Mesothelial cell of epicardium (in vitro differentiated cells): ENCODE results near the gene OSCP1. TPM values are rescaled to one million over a fixed set of nuclear protein-coding genes. Genes with fewer than 3 reads are reported as not detected.
A peak's percentile ranks its signal among the peaks of the same experiment; 100 is the strongest.

Source experiments
- DNase-seq, 2 experiments: peaks; one replicate each; pipeline ENCODE4 v3.0.0; 2021; ENCODE audit warnings: low spot score in 2 of 2; ENCODE audit not compliant: unreplicated experiment in 2 of 2
- H3K27ac Mint-ChIP-seq: 2 replicates; pipeline ENCODE4 v1.8.0; 2021; ENCODE audit warnings: mixed read lengths
- H3K27me3 Mint-ChIP-seq: 2 replicates; pipeline ENCODE4 v1.8.0; 2021; ENCODE audit warnings: low read depth, mixed read lengths
- H3K36me3 Mint-ChIP-seq: 2 replicates; pipeline ENCODE4 v1.8.0; 2021; ENCODE audit warnings: mixed read lengths
- H3K4me1 Mint-ChIP-seq: 2 replicates; pipeline ENCODE4 v1.8.0; 2021; ENCODE audit warnings: mixed read lengths
- H3K4me3 Mint-ChIP-seq: 2 replicates; pipeline ENCODE4 v1.8.0; 2021; ENCODE audit warnings: mild to moderate bottlenecking, moderate library complexity, mixed read lengths
- H3K9me3 Mint-ChIP-seq: 2 replicates; pipeline ENCODE4 v1.8.0; 2021; ENCODE audit warnings: mixed read lengths
- total RNA-seq: library from RNA; stranded (reverse); gene quantifications from 3 replicates; pipeline ENCODE4 v1.2.1, GENCODE V29; 2021
- TF ChIP-seq, protein P1 (sequence below): fragments of 200-600 bp; sonication (generic); IDR thresholded peaks from one replicate; pipeline ENCODE4 v1.5.0; 2021; ENCODE audit warnings: antibody characterized with exemption; ENCODE audit not compliant: unreplicated experiment

The OSCP1 gene
- total RNA-seq, 1 donor from 2014 or later = 7.0 TPM

DNA sequence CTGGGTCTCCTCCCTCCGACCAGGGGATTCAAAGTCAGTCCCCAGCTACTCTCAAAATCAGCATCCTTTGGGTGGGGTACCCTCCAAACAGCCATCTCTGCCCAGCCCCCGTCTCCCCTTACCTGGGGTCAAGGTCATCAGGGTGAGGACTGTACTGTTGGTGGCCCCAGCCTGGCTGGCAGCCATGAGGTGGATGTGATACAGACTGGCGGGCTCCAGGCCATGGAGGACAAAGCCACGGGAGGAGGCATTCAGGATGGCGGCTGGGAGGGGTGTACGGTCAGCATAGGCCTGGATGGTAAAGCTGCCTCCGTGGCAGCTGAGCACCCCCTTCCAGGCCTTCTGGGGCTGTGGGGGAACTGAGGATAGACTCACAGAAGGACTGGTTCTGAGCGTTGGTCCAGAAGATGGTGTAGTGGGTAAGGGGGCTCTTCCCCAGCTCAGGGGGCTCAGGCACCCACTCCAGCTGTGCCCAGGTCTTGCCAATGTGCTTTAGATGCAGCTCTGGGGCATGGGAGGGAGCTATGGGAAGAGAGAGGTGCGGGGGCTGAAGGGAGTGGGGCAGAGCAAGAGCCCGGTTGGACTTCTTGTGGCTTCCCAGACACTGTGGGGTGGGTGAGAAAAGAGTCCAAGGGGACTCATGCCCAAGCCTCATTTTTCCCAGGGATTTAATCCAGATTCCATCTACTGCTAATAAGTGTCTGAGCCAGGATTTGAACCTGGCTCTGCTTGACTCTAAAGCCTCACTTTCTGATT lies 17.6 kb upstream of the OSCP1 start:
- Mint-ChIP-seq H3K27me3 (no peaks in the 10 kb centered on the region), H3K9me3 (no peaks in the 10 kb centered on the region), H3K4me3 (no peak overlapping the region), H3K4me1 (peaks cover 21% of the 10 kb centered on the region), H3K36me3 (no peaks in the 10 kb centered on the region), H3K27ac (no peak overlapping the region)
- DNase-seq = no peak
- TF ChIP-seq, protein P1, sequence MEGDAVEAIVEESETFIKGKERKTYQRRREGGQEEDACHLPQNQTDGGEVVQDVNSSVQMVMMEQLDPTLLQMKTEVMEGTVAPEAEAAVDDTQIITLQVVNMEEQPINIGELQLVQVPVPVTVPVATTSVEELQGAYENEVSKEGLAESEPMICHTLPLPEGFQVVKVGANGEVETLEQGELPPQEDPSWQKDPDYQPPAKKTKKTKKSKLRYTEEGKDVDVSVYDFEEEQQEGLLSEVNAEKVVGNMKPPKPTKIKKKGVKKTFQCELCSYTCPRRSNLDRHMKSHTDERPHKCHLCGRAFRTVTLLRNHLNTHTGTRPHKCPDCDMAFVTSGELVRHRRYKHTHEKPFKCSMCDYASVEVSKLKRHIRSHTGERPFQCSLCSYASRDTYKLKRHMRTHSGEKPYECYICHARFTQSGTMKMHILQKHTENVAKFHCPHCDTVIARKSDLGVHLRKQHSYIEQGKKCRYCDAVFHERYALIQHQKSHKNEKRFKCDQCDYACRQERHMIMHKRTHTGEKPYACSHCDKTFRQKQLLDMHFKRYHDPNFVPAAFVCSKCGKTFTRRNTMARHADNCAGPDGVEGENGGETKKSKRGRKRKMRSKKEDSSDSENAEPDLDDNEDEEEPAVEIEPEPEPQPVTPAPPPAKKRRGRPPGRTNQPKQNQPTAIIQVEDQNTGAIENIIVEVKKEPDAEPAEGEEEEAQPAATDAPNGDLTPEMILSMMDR = no peak

DNA sequence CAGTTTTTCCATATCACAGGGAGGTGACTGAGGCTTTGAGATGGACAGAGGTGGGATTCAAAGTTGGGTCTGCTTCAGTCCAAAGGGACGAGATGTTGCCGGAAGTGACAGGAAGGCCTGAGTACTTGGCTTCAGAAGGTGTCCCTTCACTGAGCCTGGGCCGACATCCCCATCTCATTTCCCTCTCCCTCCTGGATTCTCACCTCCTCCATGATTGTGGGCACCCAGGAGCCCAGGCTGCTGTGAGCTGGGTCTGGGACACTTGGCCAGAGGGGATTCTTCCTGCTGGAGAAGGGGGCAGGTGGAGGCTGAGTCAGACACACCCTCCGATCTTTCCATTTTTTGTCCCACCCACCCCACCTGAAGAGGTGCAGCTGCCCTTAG lies 16.8 kb upstream of the OSCP1 start:
- no peak for DNase-seq
- no peaks in the 10 kb centered on the region for H3K36me3 Mint-ChIP-seq
- no peaks in the 10 kb centered on the region for H3K9me3 Mint-ChIP-seq
- H3K27me3 Mint-ChIP-seq = no peaks in the 10 kb centered on the region
- peaks cover 21% of the 10 kb centered on the region for H3K4me1 Mint-ChIP-seq
- TF ChIP-seq, protein P1 = no peak
- no peak overlapping the region for H3K4me3 Mint-ChIP-seq
- H3K27ac Mint-ChIP-seq = no peak overlapping the region

GRCh38 chr1:36466370-36467026 lies 16.2 kb upstream of the OSCP1 start:
- TF ChIP-seq, protein P1 = no peak
- DNase-seq = no peak
- Mint-ChIP-seq H3K36me3 (no peaks in the 10 kb centered on the region), H3K27ac (no peak overlapping the region), H3K4me1 (peaks cover 21% of the 10 kb centered on the region), H3K9me3 (no peaks in the 10 kb centered on the region), H3K27me3 (no peaks in the 10 kb centered on the region), H3K4me3 (no peak overlapping the region)

DNA sequence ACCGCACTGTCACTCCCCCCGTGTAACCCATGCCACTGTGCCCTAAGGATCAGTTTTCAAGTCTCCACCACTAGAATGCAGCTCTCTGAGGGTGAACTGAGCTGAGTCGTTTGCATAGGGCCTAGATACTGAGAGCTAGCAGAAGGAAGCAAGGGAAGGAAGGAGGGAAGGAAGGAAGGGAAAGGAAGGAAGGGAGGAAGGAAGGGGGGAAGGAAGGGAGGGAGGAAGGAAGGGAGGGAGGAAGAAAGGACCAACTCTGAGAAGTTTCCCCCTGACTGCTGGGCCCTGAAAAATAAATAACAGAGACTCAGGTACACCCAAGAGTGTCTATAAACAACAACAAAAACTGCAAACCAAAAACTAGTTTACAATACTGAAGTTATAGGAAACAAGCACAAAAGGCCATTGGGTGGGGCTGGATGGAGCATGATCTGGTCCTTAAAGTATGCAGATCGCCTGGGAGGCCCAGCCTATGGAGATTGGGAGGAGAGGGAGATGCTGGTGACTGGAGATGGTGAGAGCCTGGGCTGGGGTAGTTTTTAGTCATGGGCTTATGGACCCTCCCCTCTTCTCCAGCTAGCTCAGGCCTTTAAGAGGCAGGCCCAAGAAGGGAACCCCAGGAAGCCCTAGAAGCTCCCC lies 15.6 kb upstream of the OSCP1 start:
- TF ChIP-seq, protein P1 = no peak
- Mint-ChIP-seq H3K36me3 (peaks cover 3% of the 10 kb centered on the region), H3K27ac (peak overlapping the region; percentile 99), H3K27me3 (no peaks in the 10 kb centered on the region), H3K4me1 (peaks cover 21% of the 10 kb centered on the region), H3K9me3 (no peaks in the 10 kb centered on the region), H3K4me3 (no peak overlapping the region)
- DNase-seq = no peak

- Mint-ChIP-seq H3K4me1 (peaks cover 21% of the 10 kb centered on the region), H3K27me3 (no peaks in the 10 kb centered on the region), H3K4me3 (peak overlapping the region; percentile 100), H3K9me3 (no peaks in the 10 kb centered on the region), H3K27ac (peak overlapping the region; percentile 99), H3K36me3 (peaks cover 9% of the 10 kb centered on the region)
- TF ChIP-seq, protein P1 = no peak
- DNase-seq = no peak
Observed at GRCh38 chr1:36464605-36465393, 14.5 kb upstream of the OSCP1 start.
